HEK293 (cell line): ENCODE data around the gene MRPS22.

Source experiments
- CTCF ChIA-PET: fragments of 350-600 bp; formaldehyde crosslinking; extraction: SDS; loops from one replicate; lab custom pipeline; 2021; ENCODE audit warnings: antibody characterized with exemption; lab: Yijun Ruan, JAX
- POLR2A ChIA-PET: fragments of 300-600 bp; formaldehyde crosslinking; extraction: SDS; loops from one replicate; lab custom pipeline; 2020; ENCODE audit warnings: antibody characterized with exemption, inconsistent platforms; lab: Yijun Ruan, JAX
- H3K27ac ChIP-seq: fragments of 200-500 bp; sonication (Bioruptor generic); 2 replicates; pipeline ENCODE4 v1.5.1; 2014; ENCODE audit warnings: low read depth, low read length, control low read depth, inconsistent platforms; ENCODE audit errors: extremely low read depth
- H3K36me3 ChIP-seq, 2 experiments: fragments of 200-500 bp in 1 of 2; sonication (Bioruptor generic) in 1 of 2; 1 replicate in 1 of 2; 2 replicates in 1 of 2; pipeline ENCODE4 v1.5.1; 2014 to 2017; ENCODE audit warnings: inconsistent platforms in 2 of 2, low read length in 2 of 2; ENCODE audit not compliant: control insufficient read depth in 2 of 2, insufficient read depth in 1 of 2
- H3K4me1 ChIP-seq: fragments of 200-500 bp; sonication (Bioruptor generic); 2 replicates; pipeline ENCODE4 v1.5.1; 2014; ENCODE audit warnings: mild to moderate bottlenecking, low read length, inconsistent platforms; ENCODE audit not compliant: control insufficient read depth, insufficient read depth
- H3K4me3 ChIP-seq: 2 replicates; pipeline ENCODE4 v1.5.1; 2011; ENCODE audit warnings: low read depth, mild to moderate bottlenecking, control low read depth, low read length, moderate library complexity
- H3K9me3 ChIP-seq: fragments of 200-500 bp; sonication (Bioruptor generic); 2 replicates; pipeline ENCODE4 v1.5.1; 2014; ENCODE audit warnings: low read depth, low read length, inconsistent platforms; ENCODE audit not compliant: control insufficient read depth, insufficient read depth
- HOXD13 ChIP-seq: sonication (generic); formaldehyde crosslinking; IDR thresholded peaks from 2 replicates; pipeline ENCODE4 v1.8.0; 2022; ENCODE audit warnings: missing genetic modification reagents, borderline replicate concordance
- KLF9 ChIP-seq: fragments of 450-650 bp; formaldehyde crosslinking; IDR thresholded peaks from 2 replicates; pipeline ENCODE4 v1.5.1; 2016; ENCODE audit warnings: missing biosample characterization, missing genetic modification characterization, low read depth
- PRDM1 ChIP-seq: fragments of 450-650 bp; formaldehyde crosslinking; IDR thresholded peaks from 2 replicates; pipeline ENCODE4; 2016; ENCODE audit warnings: missing biosample characterization, missing genetic modification characterization
- PRDM2 ChIP-seq: fragments of 450-650 bp; formaldehyde crosslinking; IDR thresholded peaks from 2 replicates; pipeline ENCODE4 v1.5.1; 2016; ENCODE audit warnings: missing biosample characterization, missing genetic modification characterization, borderline replicate concordance
- SP7 ChIP-seq: fragments of 450-650 bp; formaldehyde crosslinking; IDR thresholded peaks from 2 replicates; pipeline ENCODE4 v1.5.1; 2016; ENCODE audit warnings: missing biosample characterization, missing genetic modification characterization
- TSHZ1 ChIP-seq: fragments of 450-650 bp; formaldehyde crosslinking; IDR thresholded peaks from 2 replicates; pipeline ENCODE4 v1.5.1; 2016; ENCODE audit warnings: missing biosample characterization, missing genetic modification characterization, borderline replicate concordance
- ZNF10 ChIP-seq: fragments of 450-650 bp; formaldehyde crosslinking; IDR thresholded peaks from 2 replicates; pipeline ENCODE4 v1.5.1; 2017; ENCODE audit warnings: missing biosample characterization, missing genetic modification characterization
- ZNF138 ChIP-seq: fragments of 450-650 bp; formaldehyde crosslinking; IDR thresholded peaks from 2 replicates; pipeline ENCODE4 v1.5.1; 2016; ENCODE audit warnings: missing biosample characterization, missing genetic modification characterization, borderline replicate concordance
- ZNF140 ChIP-seq: fragments of 450-650 bp; formaldehyde crosslinking; IDR thresholded peaks from 2 replicates; pipeline ENCODE4 v1.5.1; 2016; ENCODE audit warnings: missing biosample characterization, missing genetic modification characterization
- ZNF146 ChIP-seq: fragments of 450-650 bp; formaldehyde crosslinking; IDR thresholded peaks from 2 replicates; pipeline ENCODE4 v1.5.1; 2016; ENCODE audit warnings: missing biosample characterization, missing genetic modification characterization
- ZNF174 ChIP-seq: fragments of 450-650 bp; formaldehyde crosslinking; IDR thresholded peaks from 2 replicates; pipeline ENCODE4 v1.5.0; 2017; ENCODE audit warnings: missing biosample characterization, mild to moderate bottlenecking, missing genetic modification characterization
- ZNF223 ChIP-seq: fragments of 450-650 bp; formaldehyde crosslinking; IDR thresholded peaks from 2 replicates; pipeline ENCODE4 v1.5.1; 2016; ENCODE audit warnings: missing biosample characterization, missing genetic modification characterization
- ZNF23 ChIP-seq: fragments of 450-650 bp; formaldehyde crosslinking; IDR thresholded peaks from 2 replicates; pipeline ENCODE4 v1.5.1; 2016; ENCODE audit warnings: missing biosample characterization, missing genetic modification characterization, borderline replicate concordance
- ZNF404 ChIP-seq: fragments of 450-650 bp; formaldehyde crosslinking; IDR thresholded peaks from 2 replicates; pipeline ENCODE4 v1.5.1; 2017; ENCODE audit warnings: missing biosample characterization, missing genetic modification characterization
- ZNF423 ChIP-seq: fragments of 450-650 bp; formaldehyde crosslinking; IDR thresholded peaks from 2 replicates; pipeline ENCODE4 v1.5.1; 2016; ENCODE audit warnings: missing biosample characterization, missing genetic modification characterization
- ZNF488 ChIP-seq: fragments of 450-650 bp; formaldehyde crosslinking; IDR thresholded peaks from 2 replicates; pipeline ENCODE4 v1.5.1; 2016; ENCODE audit warnings: missing biosample characterization, missing genetic modification characterization
- ZNF501 ChIP-seq: fragments of 450-650 bp; formaldehyde crosslinking; IDR thresholded peaks from 2 replicates; pipeline ENCODE4 v1.5.1; 2016; ENCODE audit warnings: missing biosample characterization, missing genetic modification characterization
- ZNF521 ChIP-seq: fragments of 450-650 bp; formaldehyde crosslinking; IDR thresholded peaks from 2 replicates; pipeline ENCODE4 v1.5.1; 2017; ENCODE audit warnings: missing biosample characterization, mild to moderate bottlenecking, missing genetic modification characterization
- ZNF548 ChIP-seq: fragments of 450-650 bp; formaldehyde crosslinking; IDR thresholded peaks from 2 replicates; pipeline ENCODE4 v1.5.1; 2016; ENCODE audit warnings: missing biosample characterization, missing genetic modification characterization
- ZNF600 ChIP-seq: fragments of 450-650 bp; formaldehyde crosslinking; IDR thresholded peaks from 2 replicates; pipeline ENCODE4 v1.5.1; 2016; ENCODE audit warnings: missing biosample characterization, missing genetic modification characterization
- ZNF664 ChIP-seq: fragments of 450-650 bp; formaldehyde crosslinking; IDR thresholded peaks from 2 replicates; pipeline ENCODE4 v1.5.1; 2016; ENCODE audit warnings: missing biosample characterization, missing genetic modification characterization
- ZNF701 ChIP-seq: fragments of 450-650 bp; formaldehyde crosslinking; IDR thresholded peaks from 2 replicates; pipeline ENCODE4 v1.5.1; 2016; ENCODE audit warnings: missing biosample characterization, missing genetic modification characterization
- ZNF768 ChIP-seq: fragments of 450-650 bp; formaldehyde crosslinking; IDR thresholded peaks from 2 replicates; pipeline ENCODE4 v1.5.1; 2018; ENCODE audit warnings: missing biosample characterization, mild to moderate bottlenecking, missing genetic modification characterization
- ZNF776 ChIP-seq: fragments of 450-650 bp; formaldehyde crosslinking; IDR thresholded peaks from 2 replicates; pipeline ENCODE4 v1.5.0; 2017; ENCODE audit warnings: missing biosample characterization, missing genetic modification characterization, borderline replicate concordance
- ZNF785 ChIP-seq: fragments of 450-650 bp; formaldehyde crosslinking; IDR thresholded peaks from 2 replicates; pipeline ENCODE4 v1.5.1; 2016; ENCODE audit warnings: missing biosample characterization, missing genetic modification characterization
- ZSCAN18 ChIP-seq: fragments of 450-650 bp; formaldehyde crosslinking; IDR thresholded peaks from 2 replicates; pipeline ENCODE4 v1.5.1; 2016; ENCODE audit warnings: missing biosample characterization, missing genetic modification characterization

The MRPS22 gene

GRCh38 chr3:139343895-139344856 is at the start of gene MRPS22:
MRPS22 (plus strand) TSS chr3:139344020; CDS start chr3:139344027, 7 bp downstream.
- Histone ChIP-seq H3K36me3 (peaks cover 9 to 34% of the 10 kb centered on the region in 2 experiments; a peak in 2 of 3 replicates), H3K4me1 (no peaks in the 10 kb centered on the region), H3K4me3 (peak within 1 kb of the TSS; percentile 99), H3K9me3 (no peaks in the 10 kb centered on the region), H3K27ac (peak within 1 kb of the TSS; percentile 29; the same call in 1 of the 2 replicates)
- ChIA-PET POLR2A (interaction anchor here (0.9 kb wide), 1 partner anchor 10 kb away, joined by 6 read pairs; no protein-coding TSS in a partner anchor), CTCF (interaction anchor here (1.6 kb wide), 1 partner anchor 10 kb away, joined by 10 read pairs; no protein-coding TSS in a partner anchor)
- TF ChIP-seq ZNF776 (tag by site-specific recombination) = no peak
- TF ChIP-seq SP7 (tag by site-specific recombination) = peak; percentile 48; the same call in 1 of the 2 replicates
- no peak for TF ChIP-seq ZNF174
- TF ChIP-seq PRDM1 (tag by site-specific recombination) = no peak
- TF ChIP-seq ZNF600 (tag by site-specific recombination) = peak; percentile 34; the same call in 1 of the 2 replicates
- TF ChIP-seq ZNF488 (tag by site-specific recombination) = no peak
- no peak for TF ChIP-seq ZNF223 (tag by site-specific recombination)
- TF ChIP-seq ZNF701 (tag by site-specific recombination) = no peak
- 0 out of 2 replicates have a peak, but pooled peaks have one; percentile 1 for TF ChIP-seq ZNF146 (tag by site-specific recombination)
- TF ChIP-seq ZNF548 (tag by site-specific recombination) = no peak
- peak; percentile 62; the same call in 1 of the 2 replicates for TF ChIP-seq KLF9 (tag by site-specific recombination)
- no peak for TF ChIP-seq ZNF501
- no peak for TF ChIP-seq PRDM2 (tag by site-specific recombination)
- no peak for TF ChIP-seq ZNF23 (tag by site-specific recombination)
- no peak for TF ChIP-seq ZSCAN18 (tag by site-specific recombination)
- TF ChIP-seq ZNF10 = no peak
- TF ChIP-seq ZNF138 = no peak
- no peak for TF ChIP-seq ZNF785
- TF ChIP-seq HOXD13 (CRISPR knock-in tag) = no peak
- TF ChIP-seq ZNF404 = no peak
- TF ChIP-seq ZNF664 (tag by site-specific recombination) = no peak
- no peak for TF ChIP-seq ZNF423 (tag by site-specific recombination)
- no peak for TF ChIP-seq TSHZ1
- no peak for TF ChIP-seq ZNF768 (tag by site-specific recombination)
- TF ChIP-seq ZNF140 (tag by site-specific recombination) = no peak
- no peak for TF ChIP-seq ZNF521 (tag by site-specific recombination)
